ENCODE results near the gene PCSK4. TPM values are rescaled to one million over a fixed set of nuclear protein-coding genes. Genes with fewer than 3 reads are reported as not detected.
A peak's percentile ranks its signal among the peaks of the same experiment; 100 is the strongest.

The PCSK4 gene
- total and polyA plus RNA-seq, 9 of the 15 experiments (the other 6 are each of a cell fraction or from before 2014, with no cell fraction given) = 0.01 to 9.1 (median 2.1) TPM; not detected in 1

DNA sequence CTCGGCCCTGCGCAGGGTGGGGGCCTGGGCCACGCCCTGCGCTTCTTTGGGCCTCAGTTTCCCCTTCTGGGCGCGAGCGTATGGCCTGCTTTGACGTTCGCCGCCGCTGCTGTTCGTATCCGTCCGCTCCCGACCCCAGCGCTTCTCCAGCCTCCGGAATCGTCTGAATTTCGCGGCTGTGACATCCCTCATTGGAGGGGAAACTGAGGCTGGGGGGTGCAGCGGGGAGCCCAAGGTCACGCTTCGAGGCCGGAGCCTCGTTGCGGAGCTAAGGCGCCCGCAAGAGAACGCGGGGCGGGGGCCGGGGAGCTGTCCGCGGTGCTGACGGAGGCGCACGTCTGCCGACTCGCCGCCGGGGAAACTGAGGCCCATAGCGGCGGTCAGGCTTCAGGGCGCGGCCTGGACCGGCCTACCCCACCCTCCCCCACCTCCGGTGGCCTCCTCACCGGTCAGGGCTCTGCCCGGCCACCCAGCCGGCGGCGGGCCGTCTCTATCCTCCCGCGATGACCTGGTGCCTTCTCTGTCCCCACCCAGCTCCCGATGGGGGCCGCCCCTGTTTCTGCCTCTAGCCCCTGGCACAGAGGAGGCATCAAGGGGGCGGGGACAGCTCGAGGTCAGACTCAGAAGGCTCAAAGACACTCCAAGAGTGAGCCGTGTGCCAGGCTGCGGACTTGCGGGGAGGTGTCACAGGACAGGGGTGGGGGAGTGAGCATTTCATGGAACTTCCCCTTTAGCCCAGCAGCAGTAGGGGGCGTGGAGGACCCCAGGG, 43.3 kb downstream of the PCSK4 start (continued):
- TF ChIP-seq, protein P1, sequence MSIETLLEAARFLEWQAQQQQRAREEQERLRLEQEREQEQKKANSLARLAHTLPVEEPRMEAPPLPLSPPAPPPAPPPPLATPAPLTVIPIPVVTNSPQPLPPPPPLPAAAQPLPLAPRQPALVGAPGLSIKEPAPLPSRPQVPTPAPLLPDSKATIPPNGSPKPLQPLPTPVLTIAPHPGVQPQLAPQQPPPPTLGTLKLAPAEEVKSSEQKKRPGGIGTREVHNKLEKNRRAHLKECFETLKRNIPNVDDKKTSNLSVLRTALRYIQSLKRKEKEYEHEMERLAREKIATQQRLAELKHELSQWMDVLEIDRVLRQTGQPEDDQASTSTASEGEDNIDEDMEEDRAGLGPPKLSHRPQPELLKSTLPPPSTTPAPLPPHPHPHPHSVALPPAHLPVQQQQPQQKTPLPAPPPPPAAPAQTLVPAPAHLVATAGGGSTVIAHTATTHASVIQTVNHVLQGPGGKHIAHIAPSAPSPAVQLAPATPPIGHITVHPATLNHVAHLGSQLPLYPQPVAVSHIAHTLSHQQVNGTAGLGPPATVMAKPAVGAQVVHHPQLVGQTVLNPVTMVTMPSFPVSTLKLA (conservative IDR thresholded peaks at IDR 0.05) = peak; percentile 41 to 75; a peak in 3 of 4 replicates
- no peak for TF ChIP-seq CBX1 (IDR thresholded peaks at IDR 0.05; ENCODE audit: low read depth)
- TF ChIP-seq CREBBP (IDR thresholded peaks at IDR 0.05; ENCODE audit: low read depth, low read length) = no peak
- TF ChIP-seq LEF1 (IDR thresholded peaks at IDR 0.05) = no peak
- no peak for TF ChIP-seq WHSC1 (IDR thresholded peaks at IDR 0.05; ENCODE audit: low read length)
- no peak for TF ChIP-seq GTF2F1 (IDR thresholded peaks at IDR 0.05; ENCODE audit: low read depth, low read length)
- no peak for TF ChIP-seq MYC (IDR thresholded peaks at IDR 0.05; ENCODE audit: low read depth, low read length)
- TF ChIP-seq MYC (CRISPR knock-in tag; IDR thresholded peaks at IDR 0.05; ENCODE audit: borderline replicate concordance, low read depth) = no peak
- no peak for TF ChIP-seq E2F3 (CRISPR knock-in tag; IDR thresholded peaks at IDR 0.05)
- TF ChIP-seq ARID4B (CRISPR knock-in tag; IDR thresholded peaks at IDR 0.05) = peak; percentile 71
- no peak for TF ChIP-seq CBX8 (IDR thresholded peaks at IDR 0.05; ENCODE audit: borderline replicate concordance, extremely low read depth, low read depth, low read length, poor library complexity, severe bottlenecking)
- no peak for TF ChIP-seq MCM7 (IDR thresholded peaks at IDR 0.05)
- TF ChIP-seq ZNF23 (CRISPR knock-in tag; IDR thresholded peaks at IDR 0.05) = no peak
- TF ChIP-seq ZFX (CRISPR knock-in tag; IDR thresholded peaks at IDR 0.05) = peak; percentile 52
- TF ChIP-seq CREM (IDR thresholded peaks at IDR 0.05; ENCODE audit: low read depth) = peak; percentile 31; the same call in 1 of the 2 replicates
- peak; percentile 92 for TF ChIP-seq BCOR (IDR thresholded peaks at IDR 0.05)
- TF ChIP-seq BMI1 (IDR thresholded peaks at IDR 0.05; ENCODE audit: low read length) = no peak
- TF ChIP-seq, protein P2, sequence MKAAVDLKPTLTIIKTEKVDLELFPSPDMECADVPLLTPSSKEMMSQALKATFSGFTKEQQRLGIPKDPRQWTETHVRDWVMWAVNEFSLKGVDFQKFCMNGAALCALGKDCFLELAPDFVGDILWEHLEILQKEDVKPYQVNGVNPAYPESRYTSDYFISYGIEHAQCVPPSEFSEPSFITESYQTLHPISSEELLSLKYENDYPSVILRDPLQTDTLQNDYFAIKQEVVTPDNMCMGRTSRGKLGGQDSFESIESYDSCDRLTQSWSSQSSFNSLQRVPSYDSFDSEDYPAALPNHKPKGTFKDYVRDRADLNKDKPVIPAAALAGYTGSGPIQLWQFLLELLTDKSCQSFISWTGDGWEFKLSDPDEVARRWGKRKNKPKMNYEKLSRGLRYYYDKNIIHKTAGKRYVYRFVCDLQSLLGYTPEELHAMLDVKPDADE (conservative IDR thresholded peaks at IDR 0.05; ENCODE audit: control insufficient read depth, low read depth, low read length) = no peak
